Body of pancreas (tissue), 4 donors: ENCODE results near the gene AFF3.

Experiments
- CTCF ChIP-seq, 7 experiments: fragments of 450-650 bp in 4 of 7; fragments of 200-600 bp in 3 of 7; sonication (generic) in 3 of 7; IDR thresholded peaks; one replicate each; pipeline ENCODE4 v1.5.1; 2016 to 2019; ENCODE audit warnings: antibody characterized with exemption in 7 of 7
- POLR2A ChIP-seq, 3 donors: fragments of 450-650 bp; IDR thresholded peaks; one replicate each; pipeline ENCODE4 v1.6.1; 2016; ENCODE audit warnings: antibody characterized with exemption in 3 of 3, mild to moderate bottlenecking in 2 of 3

GRCh38 chr2:99756059-99756458, 386.3 kb downstream of the AFF3 start:
- TF ChIP-seq POLR2A (IDR thresholded peaks at IDR 0.05) (no peak), CTCF (IDR thresholded peaks at IDR 0.05) (no peak)
